ENCODE data around the gene APOL5. TPM values are rescaled to one million over a fixed set of nuclear protein-coding genes. Genes with fewer than 3 reads are reported as not detected.

Gene APOL5
- total RNA-seq, 1 donor from 2014 or later: not detected

- TF ChIP-seq, protein P1, sequence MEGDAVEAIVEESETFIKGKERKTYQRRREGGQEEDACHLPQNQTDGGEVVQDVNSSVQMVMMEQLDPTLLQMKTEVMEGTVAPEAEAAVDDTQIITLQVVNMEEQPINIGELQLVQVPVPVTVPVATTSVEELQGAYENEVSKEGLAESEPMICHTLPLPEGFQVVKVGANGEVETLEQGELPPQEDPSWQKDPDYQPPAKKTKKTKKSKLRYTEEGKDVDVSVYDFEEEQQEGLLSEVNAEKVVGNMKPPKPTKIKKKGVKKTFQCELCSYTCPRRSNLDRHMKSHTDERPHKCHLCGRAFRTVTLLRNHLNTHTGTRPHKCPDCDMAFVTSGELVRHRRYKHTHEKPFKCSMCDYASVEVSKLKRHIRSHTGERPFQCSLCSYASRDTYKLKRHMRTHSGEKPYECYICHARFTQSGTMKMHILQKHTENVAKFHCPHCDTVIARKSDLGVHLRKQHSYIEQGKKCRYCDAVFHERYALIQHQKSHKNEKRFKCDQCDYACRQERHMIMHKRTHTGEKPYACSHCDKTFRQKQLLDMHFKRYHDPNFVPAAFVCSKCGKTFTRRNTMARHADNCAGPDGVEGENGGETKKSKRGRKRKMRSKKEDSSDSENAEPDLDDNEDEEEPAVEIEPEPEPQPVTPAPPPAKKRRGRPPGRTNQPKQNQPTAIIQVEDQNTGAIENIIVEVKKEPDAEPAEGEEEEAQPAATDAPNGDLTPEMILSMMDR (conservative IDR thresholded peaks at IDR 0.05): no peak
- Mint-ChIP-seq H3K27ac (no peak overlapping the region), H3K36me3 (peaks cover 15% of the 10 kb centered on the region), H3K9me3 (no peaks in the 10 kb centered on the region), H3K4me3 (no peak overlapping the region), H3K4me1 (ENCODE audit: unreplicated experiment) (peaks cover 10% of the 10 kb centered on the region), H3K27me3 (no peaks in the 10 kb centered on the region)
- no peak for DNase-seq (ENCODE audit: extremely low spot score, unreplicated experiment)
Measured at GRCh38 chr22:35777335-35777975, 59.8 kb downstream of the APOL5 start.

Other genes with a start within 250 kb of the APOL5 start
- 0.21 and 0.24 TPM in 2 replicates for gene RASD2, start 177.0 kb upstream of the APOL5 start, total RNA-seq (ENCODE audit: low replicate concordance)
- gene MB, start 100.5 kb upstream of the APOL5 start, total RNA-seq (ENCODE audit: low replicate concordance): 0.36 and 0.48 TPM in 2 replicates
- 9.0 and 13.4 TPM in 2 replicates for gene APOL6, start 69.4 kb upstream of the APOL5 start, total RNA-seq (ENCODE audit: low replicate concordance)